ENCODE measurements around the gene KRT3.

The KRT3 gene

GRCh38 chr12:52808573-52809160, 12.8 kb upstream of the KRT3 start:
- H3K9ac ChIP-seq (ENCODE audit: low read length): no peak overlapping the region
- no peaks in the 10 kb centered on the region for H3K79me2 ChIP-seq (ENCODE audit: insufficient read depth, low read length)
- H4K20me1 ChIP-seq (ENCODE audit: low read depth, low read length): no peaks in the 10 kb centered on the region
- no peaks in the 10 kb centered on the region for H3K9me3 ChIP-seq (ENCODE audit: insufficient read depth, low read length)
- no peak overlapping the region for H3K27ac ChIP-seq (ENCODE audit: low read depth, low read length)
- no peak overlapping the region for H2AFZ ChIP-seq (ENCODE audit: low read depth, low read length, severe bottlenecking)
- no peaks in the 10 kb centered on the region for H3K9me2 ChIP-seq (replicated peaks; ENCODE audit: insufficient read depth, low read length)
- no peak overlapping the region for H3K4me3 ChIP-seq (ENCODE audit: insufficient read depth, low read length, poor library complexity, severe bottlenecking)
- H3K27me3 ChIP-seq (ENCODE audit: low read length): no peaks in the 10 kb centered on the region
- no peak overlapping the region for H3K4me2 ChIP-seq (ENCODE audit: low read depth, low read length, poor library complexity, severe bottlenecking)
- TF ChIP-seq CTCF (IDR thresholded peaks at IDR 0.05; ENCODE audit: insufficient read depth, low read length, poor library complexity, severe bottlenecking): no peak
- no peak for TF ChIP-seq EZH2phosphoT487 (conservative IDR thresholded peaks at IDR 0.05; ENCODE audit: low read length)
- no peaks in the 10 kb centered on the region for H3F3A ChIP-seq (ENCODE audit: insufficient read depth)
- no peaks in the 10 kb centered on the region for H3K36me3 ChIP-seq (ENCODE audit: low read length)

GRCh38 chr12:52807544-52808470, 11.9 kb upstream of the KRT3 start:
- no peak overlapping the region for H3K4me2 ChIP-seq (ENCODE audit: low read depth, low read length, poor library complexity, severe bottlenecking)
- no peaks in the 10 kb centered on the region for H3K9me3 ChIP-seq (ENCODE audit: insufficient read depth, low read length)

GRCh38 chr12:52806821-52807543, 11.1 kb upstream of the KRT3 start:
- no peak overlapping the region for H3K4me2 ChIP-seq (ENCODE audit: low read depth, low read length, poor library complexity, severe bottlenecking)
- H3K4me3 ChIP-seq (ENCODE audit: insufficient read depth, low read length, poor library complexity, severe bottlenecking): no peak overlapping the region
- H3K9ac ChIP-seq (ENCODE audit: low read length): no peak overlapping the region
- H3F3A ChIP-seq (ENCODE audit: insufficient read depth): no peaks in the 10 kb centered on the region
- H3K27me3 ChIP-seq (ENCODE audit: low read length): no peaks in the 10 kb centered on the region
- H4K20me1 ChIP-seq (ENCODE audit: low read depth, low read length): no peaks in the 10 kb centered on the region
- H3K79me2 ChIP-seq (ENCODE audit: insufficient read depth, low read length): no peaks in the 10 kb centered on the region
- no peaks in the 10 kb centered on the region for H3K36me3 ChIP-seq (ENCODE audit: low read length)
- TF ChIP-seq CTCF (IDR thresholded peaks at IDR 0.05; ENCODE audit: insufficient read depth, low read length, poor library complexity, severe bottlenecking) (no peak), EZH2phosphoT487 (conservative IDR thresholded peaks at IDR 0.05; ENCODE audit: low read length) (no peak)
- H2AFZ ChIP-seq (ENCODE audit: low read depth, low read length, severe bottlenecking): no peak overlapping the region
- H3K9me3 ChIP-seq (ENCODE audit: insufficient read depth, low read length): no peaks in the 10 kb centered on the region
- no peaks in the 10 kb centered on the region for H3K9me2 ChIP-seq (replicated peaks; ENCODE audit: insufficient read depth, low read length)
- H3K27ac ChIP-seq (ENCODE audit: low read depth, low read length): no peak overlapping the region

More at GRCh38 chr12:52807544-52808470, 11.9 kb upstream of the KRT3 start:
- Histone ChIP-seq H3K4me3 (ENCODE audit: insufficient read depth, low read length, poor library complexity, severe bottlenecking) (no peak overlapping the region), H3F3A (ENCODE audit: insufficient read depth) (no peaks in the 10 kb centered on the region), H3K36me3 (ENCODE audit: low read length) (no peaks in the 10 kb centered on the region), H3K9me2 (replicated peaks; ENCODE audit: insufficient read depth, low read length) (no peaks in the 10 kb centered on the region), H3K9ac (ENCODE audit: low read length) (no peak overlapping the region), H3K27me3 (ENCODE audit: low read length) (no peaks in the 10 kb centered on the region), H3K27ac (ENCODE audit: low read depth, low read length) (no peak overlapping the region), H2AFZ (ENCODE audit: low read depth, low read length, severe bottlenecking) (no peak overlapping the region), H3K79me2 (ENCODE audit: insufficient read depth, low read length) (no peaks in the 10 kb centered on the region), H4K20me1 (ENCODE audit: low read depth, low read length) (no peaks in the 10 kb centered on the region)
- no peak for TF ChIP-seq EZH2phosphoT487 (conservative IDR thresholded peaks at IDR 0.05; ENCODE audit: low read length)
- no peak for TF ChIP-seq CTCF (IDR thresholded peaks at IDR 0.05; ENCODE audit: insufficient read depth, low read length, poor library complexity, severe bottlenecking)

Measured in SU-DHL-6 (cell line).